HG03378 (cell line): ENCODE data around the gene ST7.
A peak's percentile ranks its signal among the peaks of the same experiment; 100 is the strongest.

Experiments used
- ATAC-seq: cut with Tn5 transposase; IDR thresholded peaks from one replicate; pipeline ENCODE4 v1.9.1; 2021; ENCODE audit warnings: mild to moderate bottlenecking, moderate library complexity; ENCODE audit not compliant: unreplicated experiment

ST7 gene

GRCh38 chr7:117249696-117250095, 296.4 kb downstream of the ST7 start:
- no peak for ATAC-seq

GRCh38 chr7:117250245-117250644, 296.9 kb downstream of the ST7 start:
- no peak for ATAC-seq

- no peak for ATAC-seq
Observed at GRCh38 chr7:117250801-117251200, 297.5 kb downstream of the ST7 start.

- ATAC-seq, result peak; percentile 60
Observed at GRCh38 chr7:117251687-117252086, 298.4 kb downstream of the ST7 start.

- ATAC-seq, result no peak
Observed at GRCh38 chr7:117259615-117260014, 306.3 kb downstream of the ST7 start.

GRCh38 chr7:117262546-117262945, 309.2 kb downstream of the ST7 start:
- ATAC-seq, result no peak

GRCh38 chr7:117264716-117265115, 311.4 kb downstream of the ST7 start:
- no peak for ATAC-seq

- ATAC-seq, result no peak
Observed at GRCh38 chr7:117269417-117269816, 316.1 kb downstream of the ST7 start.

- ATAC-seq, result no peak
Observed at GRCh38 chr7:117269886-117270285, 316.6 kb downstream of the ST7 start.

- ATAC-seq, result no peak
Observed at GRCh38 chr7:117270371-117270770, 317.1 kb downstream of the ST7 start.

GRCh38 chr7:117271566-117271965, 318.3 kb downstream of the ST7 start:
- no peak for ATAC-seq

- ATAC-seq, result no peak
Observed at GRCh38 chr7:117272017-117272759, 318.9 kb downstream of the ST7 start.

GRCh38 chr7:117273325-117273724, 320.0 kb downstream of the ST7 start:
- no peak for ATAC-seq

GRCh38 chr7:117273814-117274225, 320.5 kb downstream of the ST7 start:
- no peak for ATAC-seq

GRCh38 chr7:117274951-117275350, 321.6 kb downstream of the ST7 start:
- ATAC-seq, result no peak

GRCh38 chr7:117277576-117277975, 324.3 kb downstream of the ST7 start:
- ATAC-seq, result no peak

GRCh38 chr7:117278040-117278439, 324.7 kb downstream of the ST7 start:
- ATAC-seq, result no peak

- no peak for ATAC-seq
Observed at GRCh38 chr7:117279203-117279602, 325.9 kb downstream of the ST7 start.
